ENCODE measurements around the gene EML1. TPM values are rescaled to one million over a fixed set of nuclear protein-coding genes. Genes with fewer than 3 reads are reported as not detected.

Gene EML1
- total and polyA plus RNA-seq, 2 donors from 2014 or later = 7.9 to 35.9 TPM

DNA sequence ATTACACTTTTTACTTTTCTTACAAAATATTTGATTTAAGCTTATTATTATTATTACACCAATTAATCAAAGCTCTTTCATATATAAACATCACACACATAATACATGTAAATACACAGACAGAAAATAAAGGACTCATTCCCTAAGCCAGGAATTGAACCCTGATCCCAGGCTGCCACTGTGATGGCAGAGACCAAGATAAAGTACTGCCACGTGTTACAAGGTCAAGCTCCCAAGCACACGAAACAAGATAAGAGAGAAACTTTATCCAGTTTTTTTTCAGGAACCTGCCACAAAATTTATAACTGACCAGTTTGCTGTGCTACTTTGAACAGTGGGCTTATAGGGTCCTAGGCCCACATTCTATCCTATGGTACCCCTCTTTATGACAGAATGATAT, 111.3 kb downstream of the EML1 start:
- no peak for FAIRE-seq
- Histone ChIP-seq H3K9me3 (ENCODE audit: control insufficient read depth in 2 of 3, insufficient read depth in 1 of 3, low read length in 3 of 3) (no peaks in the 10 kb centered on the region), H3K4me1 (ENCODE audit: control insufficient read depth in 2 of 3, insufficient read depth in 2 of 3, low read depth in 1 of 3, low read length in 3 of 3) (no peaks in the 10 kb centered on the region), H3K4me3 (ENCODE audit: low read length in 3 of 3) (no peak overlapping the region), H3K9ac (ENCODE audit: low read length in 3 of 3) (no peak overlapping the region), H3K36me3 (ENCODE audit: control insufficient read depth in 2 of 3, insufficient read depth in 3 of 3, low read length in 3 of 3) (peaks cover under 1 to 5% (median 3%) of the 10 kb centered on the region in 3 donors), H3K27ac (ENCODE audit: low read depth in 2 of 2, low read length in 2 of 2) (no peak overlapping the region), H3K27me3 (ENCODE audit: control insufficient read depth, insufficient read depth, low read length) (no peaks in the 10 kb centered on the region)
- TF ChIP-seq, protein P1, sequence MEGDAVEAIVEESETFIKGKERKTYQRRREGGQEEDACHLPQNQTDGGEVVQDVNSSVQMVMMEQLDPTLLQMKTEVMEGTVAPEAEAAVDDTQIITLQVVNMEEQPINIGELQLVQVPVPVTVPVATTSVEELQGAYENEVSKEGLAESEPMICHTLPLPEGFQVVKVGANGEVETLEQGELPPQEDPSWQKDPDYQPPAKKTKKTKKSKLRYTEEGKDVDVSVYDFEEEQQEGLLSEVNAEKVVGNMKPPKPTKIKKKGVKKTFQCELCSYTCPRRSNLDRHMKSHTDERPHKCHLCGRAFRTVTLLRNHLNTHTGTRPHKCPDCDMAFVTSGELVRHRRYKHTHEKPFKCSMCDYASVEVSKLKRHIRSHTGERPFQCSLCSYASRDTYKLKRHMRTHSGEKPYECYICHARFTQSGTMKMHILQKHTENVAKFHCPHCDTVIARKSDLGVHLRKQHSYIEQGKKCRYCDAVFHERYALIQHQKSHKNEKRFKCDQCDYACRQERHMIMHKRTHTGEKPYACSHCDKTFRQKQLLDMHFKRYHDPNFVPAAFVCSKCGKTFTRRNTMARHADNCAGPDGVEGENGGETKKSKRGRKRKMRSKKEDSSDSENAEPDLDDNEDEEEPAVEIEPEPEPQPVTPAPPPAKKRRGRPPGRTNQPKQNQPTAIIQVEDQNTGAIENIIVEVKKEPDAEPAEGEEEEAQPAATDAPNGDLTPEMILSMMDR (IDR thresholded peaks at IDR 0.05; ENCODE audit: borderline replicate concordance, extremely low read depth, insufficient read depth) = no peak
- no peak for DNase-seq
- intact Hi-C loops (cut with DNase I) = no loop called here

DNA sequence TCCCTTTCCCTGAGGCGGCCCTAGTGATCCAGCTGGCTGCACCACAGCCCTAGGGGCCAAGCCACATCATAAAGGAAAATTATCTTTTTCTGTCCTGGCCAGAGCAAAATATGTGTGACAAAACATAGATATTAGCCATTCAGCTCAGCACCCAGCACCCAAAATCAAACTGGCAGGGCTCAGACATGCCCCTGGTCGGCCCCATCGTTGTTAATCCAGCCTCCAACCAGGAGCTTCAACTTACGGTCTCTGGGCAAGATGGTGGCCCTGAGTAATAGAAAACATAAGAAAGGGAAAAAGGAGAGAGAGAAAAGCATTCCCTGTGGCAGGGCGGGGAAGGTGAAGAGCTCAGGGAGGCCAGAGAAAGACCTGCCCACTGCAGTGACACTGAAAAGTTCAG, 111.9 kb downstream of the EML1 start:
- no peaks in the 10 kb centered on the region for H3K4me1 ChIP-seq (ENCODE audit: control insufficient read depth in 2 of 3, insufficient read depth in 2 of 3, low read depth in 1 of 3, low read length in 3 of 3)
- H3K27ac ChIP-seq (ENCODE audit: low read depth in 2 of 2, low read length in 2 of 2) = no peak overlapping the region
- TF ChIP-seq, protein P1 (IDR thresholded peaks at IDR 0.05; ENCODE audit: borderline replicate concordance, extremely low read depth, insufficient read depth) = no peak
- H3K9ac ChIP-seq (ENCODE audit: low read length in 3 of 3) = no peak overlapping the region
- H3K9me3 ChIP-seq (ENCODE audit: control insufficient read depth in 2 of 3, insufficient read depth in 1 of 3, low read length in 3 of 3) = no peaks in the 10 kb centered on the region
- DNase-seq (no peak), FAIRE-seq (no peak)
- peaks cover 3 to 5% (median 3%) of the 10 kb centered on the region in 3 donors for H3K36me3 ChIP-seq (ENCODE audit: control insufficient read depth in 2 of 3, insufficient read depth in 3 of 3, low read length in 3 of 3)
- H3K4me3 ChIP-seq (ENCODE audit: low read length in 3 of 3) = no peak overlapping the region
- intact Hi-C loops (cut with DNase I) = no loop called here
- no peaks in the 10 kb centered on the region for H3K27me3 ChIP-seq (ENCODE audit: control insufficient read depth, insufficient read depth, low read length)

DNA sequence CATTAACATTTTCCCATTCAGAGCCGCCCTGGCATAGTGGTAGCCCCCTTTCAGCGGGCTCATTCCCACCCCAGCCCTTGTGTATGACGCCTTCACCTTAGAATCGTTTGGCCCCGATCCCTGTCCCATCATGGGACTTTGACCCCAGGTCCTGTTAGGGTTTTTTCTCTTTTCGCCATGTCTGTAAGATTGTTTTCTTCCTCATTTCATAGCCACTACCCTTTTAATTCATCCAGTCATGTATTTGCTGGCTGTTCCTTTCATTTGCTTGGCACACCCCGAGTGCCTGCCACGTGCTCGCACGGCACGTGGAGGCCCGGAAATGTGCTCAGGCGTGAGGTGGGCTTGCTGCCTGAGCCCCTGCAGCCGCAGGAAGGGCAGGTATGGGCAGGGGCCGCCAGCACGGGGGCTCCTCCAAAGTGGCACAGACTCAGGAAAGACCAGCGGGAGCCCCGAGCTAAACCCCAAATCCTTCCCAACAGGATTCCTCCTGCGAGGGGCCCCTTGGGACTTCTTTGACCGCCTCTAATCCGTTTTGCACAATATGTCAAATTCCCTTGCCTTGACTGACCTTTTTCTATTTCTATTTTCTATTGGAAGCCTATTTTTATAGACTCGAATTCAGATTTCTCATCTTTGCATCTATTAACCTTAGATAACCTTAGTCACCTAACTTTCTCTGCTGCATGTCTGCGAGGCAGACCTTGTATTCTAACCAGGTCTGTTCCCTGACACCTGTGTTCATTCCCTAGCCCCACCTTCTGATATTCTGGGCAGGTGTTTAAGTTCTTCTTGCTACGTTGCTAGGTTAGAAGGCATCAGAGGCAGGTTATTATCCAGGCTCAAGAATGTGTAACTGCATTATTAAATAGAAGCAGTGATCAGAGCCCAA, 114.8 kb downstream of the EML1 start:
- H3K9ac ChIP-seq (ENCODE audit: low read length in 3 of 3) = no peak overlapping the region

More for the DNA sequence above, 114.8 kb downstream of the EML1 start:
- DNase-seq (no peak), FAIRE-seq (no peak)
- intact Hi-C loops (cut with DNase I) = no loop called here
- no peak overlapping the region for H3K4me3 ChIP-seq (ENCODE audit: low read length in 3 of 3)
- H3K27me3 ChIP-seq (ENCODE audit: control insufficient read depth, insufficient read depth, low read length) = no peaks in the 10 kb centered on the region
- no peak overlapping the region for H3K27ac ChIP-seq (ENCODE audit: low read depth in 2 of 2, low read length in 2 of 2)
- no peaks in the 10 kb centered on the region for H3K9me3 ChIP-seq (ENCODE audit: control insufficient read depth in 2 of 3, insufficient read depth in 1 of 3, low read length in 3 of 3)
- H3K4me1 ChIP-seq (ENCODE audit: control insufficient read depth in 2 of 3, insufficient read depth in 2 of 3, low read depth in 1 of 3, low read length in 3 of 3) = no peaks in the 10 kb centered on the region
- peaks cover 0 to 3% (median 3%) of the 10 kb centered on the region in 3 donors for H3K36me3 ChIP-seq (ENCODE audit: control insufficient read depth in 2 of 3, insufficient read depth in 3 of 3, low read length in 3 of 3)
- TF ChIP-seq, protein P1 (IDR thresholded peaks at IDR 0.05; ENCODE audit: borderline replicate concordance, extremely low read depth, insufficient read depth) = no peak
